Mucosa of descending colon (tissue), 3 donors: ENCODE results near the gene WDR7. TPM values are rescaled to one million over a fixed set of nuclear protein-coding genes. Genes with fewer than 3 reads are reported as not detected.

Experiments
- ATAC-seq: fragments of 200-7000 bp; cut with Tn5 transposase; one replicate; pipeline ENCODE4 v1.9.1; 2020; ENCODE audit warnings: mild to moderate bottlenecking, moderate library complexity
- DNase-seq, 3 donors: peaks; one replicate each; pipeline ENCODE4 v3.0.0-alpha.2; 2020
- H3K36me3 ChIP-seq: fragments of 200-600 bp; one replicate; pipeline ENCODE4 v1.8.0; 2021; ENCODE audit warnings: low read depth, mild to moderate bottlenecking
- H3K4me1 ChIP-seq: fragments of 200-600 bp; one replicate; pipeline ENCODE4 v1.8.0; 2021; ENCODE audit warnings: low read depth, mild to moderate bottlenecking
- H3K4me3 ChIP-seq: fragments of 200-600 bp; one replicate; pipeline ENCODE4 v1.8.0; 2021; ENCODE audit warnings: mild to moderate bottlenecking
- H3K9me3 ChIP-seq: fragments of 200-600 bp; one replicate; pipeline ENCODE4 v1.8.0; 2021; ENCODE audit warnings: mild to moderate bottlenecking
- intact Hi-C, 2 donors: fragments of 100-400 bp; cut with DNase I in 1 of 2; cut with micrococcal nuclease in 1 of 2; formaldehyde crosslinking; loops; one replicate each; pipeline versions ENCODE4 v1.11.0 to v1.11.1; 2022; cut with DNase I, micrococcal nuclease
- total RNA-seq, 3 donors: library from RNA; stranded (reverse); fragmentation: NEBNext Ultra II Directional in 2 of 3; extraction: Animal tissue kit (Norgen Biotek cat#: 25700) in 2 of 3; gene quantifications; one replicate each; pipeline versions ENCODE4 v1.2.1 to v1.2.4, GENCODE V29; 2021 to 2023
- TF ChIP-seq, protein P1 (sequence below): fragments of 200-600 bp; IDR thresholded peaks from one replicate; pipeline ENCODE4 v1.8.0; 2022; ENCODE audit warnings: antibody characterized with exemption, mild to moderate bottlenecking
- donor health status: DM: no; HTN: no; CAD: no; lungs with moderate emphysema.
- donor health status: DM: no; HTN: no; CAD: no.
- donor health status: DM: no; HTN: yes; CAD: no.

Gene WDR7
- total RNA-seq, 3 donors from 2014 or later, result 28.4 to 38.8 (median 29.3) TPM

DNA sequence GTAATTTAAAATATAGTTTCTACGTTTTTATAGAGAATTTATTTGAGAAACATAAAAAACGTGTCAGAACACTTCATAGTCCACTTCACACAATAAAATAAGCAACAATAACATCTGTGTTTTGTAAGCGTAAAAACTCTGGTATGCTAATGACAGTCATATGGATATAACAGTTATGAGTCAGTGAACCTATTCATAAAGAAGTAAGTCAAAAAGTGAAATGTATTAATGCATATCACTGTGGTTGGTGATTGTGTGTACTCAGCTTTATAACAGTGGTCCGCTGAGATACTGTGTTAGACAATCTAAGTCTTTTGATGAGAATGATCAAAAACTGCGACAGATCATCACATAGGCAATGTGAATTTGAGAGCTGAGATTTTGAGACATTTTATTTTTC lies 153.2 kb downstream of the WDR7 start:
- Histone ChIP-seq H3K4me1 (no peaks in the 10 kb centered on the region), H3K4me3 (no peak overlapping the region), H3K9me3 (no peaks in the 10 kb centered on the region), H3K36me3 (no peaks in the 10 kb centered on the region)
- no peak for DNase-seq
- TF ChIP-seq, protein P1, sequence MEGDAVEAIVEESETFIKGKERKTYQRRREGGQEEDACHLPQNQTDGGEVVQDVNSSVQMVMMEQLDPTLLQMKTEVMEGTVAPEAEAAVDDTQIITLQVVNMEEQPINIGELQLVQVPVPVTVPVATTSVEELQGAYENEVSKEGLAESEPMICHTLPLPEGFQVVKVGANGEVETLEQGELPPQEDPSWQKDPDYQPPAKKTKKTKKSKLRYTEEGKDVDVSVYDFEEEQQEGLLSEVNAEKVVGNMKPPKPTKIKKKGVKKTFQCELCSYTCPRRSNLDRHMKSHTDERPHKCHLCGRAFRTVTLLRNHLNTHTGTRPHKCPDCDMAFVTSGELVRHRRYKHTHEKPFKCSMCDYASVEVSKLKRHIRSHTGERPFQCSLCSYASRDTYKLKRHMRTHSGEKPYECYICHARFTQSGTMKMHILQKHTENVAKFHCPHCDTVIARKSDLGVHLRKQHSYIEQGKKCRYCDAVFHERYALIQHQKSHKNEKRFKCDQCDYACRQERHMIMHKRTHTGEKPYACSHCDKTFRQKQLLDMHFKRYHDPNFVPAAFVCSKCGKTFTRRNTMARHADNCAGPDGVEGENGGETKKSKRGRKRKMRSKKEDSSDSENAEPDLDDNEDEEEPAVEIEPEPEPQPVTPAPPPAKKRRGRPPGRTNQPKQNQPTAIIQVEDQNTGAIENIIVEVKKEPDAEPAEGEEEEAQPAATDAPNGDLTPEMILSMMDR, result no peak
- intact Hi-C loops, result no loop called here
- ATAC-seq, result no peak

DNA sequence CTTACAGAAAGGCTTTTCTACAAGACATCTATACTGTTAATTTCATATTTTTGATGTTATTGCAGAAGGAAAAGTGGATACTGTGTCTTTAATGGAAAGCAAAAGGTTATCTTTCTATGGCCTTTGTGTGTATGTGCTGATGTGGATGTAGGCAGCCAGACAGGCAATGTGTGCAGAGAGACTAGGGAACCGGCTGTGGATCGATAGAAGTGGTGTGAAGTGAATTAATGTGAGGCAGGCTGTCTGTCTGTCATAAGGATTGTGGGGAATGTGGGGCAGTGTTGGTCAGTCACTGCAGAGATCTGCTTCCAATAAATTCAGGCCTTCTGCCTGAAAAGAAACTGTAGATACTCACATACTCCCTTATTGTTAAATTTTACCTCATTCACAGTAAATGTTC lies 156.7 kb downstream of the WDR7 start:
- TF ChIP-seq, protein P1, result no peak
- DNase-seq (no peak), ATAC-seq (no peak)
- H3K4me1 ChIP-seq, result no peaks in the 10 kb centered on the region
- intact Hi-C loops, result no loop called here
- no peaks in the 10 kb centered on the region for H3K9me3 ChIP-seq
- no peak overlapping the region for H3K4me3 ChIP-seq
- no peaks in the 10 kb centered on the region for H3K36me3 ChIP-seq

GRCh38 chr18:56812674-56813073 lies 161.5 kb downstream of the WDR7 start:
- no peak overlapping the region for H3K4me3 ChIP-seq
- no peak for DNase-seq
- no peak for ATAC-seq
- H3K4me1 ChIP-seq, result no peaks in the 10 kb centered on the region
- H3K36me3 ChIP-seq, result no peaks in the 10 kb centered on the region
- intact Hi-C loops, result no loop called here
- TF ChIP-seq, protein P1, result no peak
- H3K9me3 ChIP-seq, result no peaks in the 10 kb centered on the region

GRCh38 chr18:56815926-56816325 lies 164.8 kb downstream of the WDR7 start:
- ATAC-seq (no peak), DNase-seq (no peak)
- Histone ChIP-seq H3K36me3 (no peaks in the 10 kb centered on the region), H3K9me3 (no peaks in the 10 kb centered on the region), H3K4me3 (no peak overlapping the region), H3K4me1 (no peaks in the 10 kb centered on the region)
- intact Hi-C loops, result no loop called here
- TF ChIP-seq, protein P1, result no peak

- DNase-seq (no peak), ATAC-seq (no peak)
- H3K4me1 ChIP-seq, result no peaks in the 10 kb centered on the region
- no peaks in the 10 kb centered on the region for H3K9me3 ChIP-seq
- TF ChIP-seq, protein P1, result no peak
- no peak overlapping the region for H3K4me3 ChIP-seq
- no peaks in the 10 kb centered on the region for H3K36me3 ChIP-seq
- intact Hi-C loops, result no loop called here
Observed at GRCh38 chr18:56823986-56824565, 172.9 kb downstream of the WDR7 start.

DNA sequence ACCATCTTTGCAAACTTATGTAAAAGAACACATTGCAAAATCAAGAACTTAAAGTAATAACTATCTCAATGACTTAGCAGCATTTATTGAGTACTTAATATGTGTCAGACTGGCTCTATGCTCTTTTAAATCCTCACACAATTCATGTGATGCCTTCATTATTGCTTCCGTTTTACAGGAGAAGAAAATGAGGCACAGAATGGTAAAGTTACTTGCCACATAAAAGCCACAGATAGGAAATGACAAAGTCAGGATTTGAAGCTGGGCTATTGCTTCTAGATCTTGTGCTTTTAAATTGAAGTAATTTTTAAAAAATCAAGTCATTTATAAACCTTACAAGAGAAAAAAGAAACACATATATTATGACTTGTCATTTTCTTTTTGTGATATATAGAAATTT lies 174.2 kb downstream of the WDR7 start:
- DNase-seq, result no peak
- H3K4me3 ChIP-seq, result no peak overlapping the region
- no peaks in the 10 kb centered on the region for H3K9me3 ChIP-seq
- ATAC-seq, result no peak
- intact Hi-C loops, result no loop called here
- TF ChIP-seq, protein P1, result no peak
- no peaks in the 10 kb centered on the region for H3K36me3 ChIP-seq
- H3K4me1 ChIP-seq, result no peaks in the 10 kb centered on the region
